Stimulated activated naive CD4-positive, alpha-beta T cell treated with Interleukin-2 at 50 U/mL for 16 hours (primary cell): ENCODE measurements around the gene PPFIA1.

ENCODE experiments used
- DNase-seq: peaks from one replicate; lab custom pipeline; 2025; lab: John Stamatoyannopoulos, UW

PPFIA1 gene

DNA sequence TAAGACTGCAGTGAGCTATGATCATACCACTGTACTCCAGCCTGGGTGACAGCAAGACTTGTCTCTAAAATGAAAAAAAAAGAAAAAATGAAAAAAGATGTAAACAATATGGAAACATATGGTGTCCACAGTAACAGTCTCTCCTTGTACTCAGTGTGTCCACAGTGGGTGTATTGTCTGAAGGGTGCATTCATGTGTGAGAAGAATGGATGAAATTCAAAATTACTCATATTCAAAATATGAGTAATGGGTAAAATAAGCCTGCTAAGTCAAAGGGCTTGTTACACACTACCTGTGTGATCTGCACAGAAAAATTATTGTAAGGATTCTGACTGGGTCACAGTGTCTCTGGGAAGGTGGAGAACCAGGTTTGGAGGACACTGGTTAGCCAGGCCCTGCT lies 26.9 kb downstream of the PPFIA1 start:
- no peak for DNase-seq

DNA sequence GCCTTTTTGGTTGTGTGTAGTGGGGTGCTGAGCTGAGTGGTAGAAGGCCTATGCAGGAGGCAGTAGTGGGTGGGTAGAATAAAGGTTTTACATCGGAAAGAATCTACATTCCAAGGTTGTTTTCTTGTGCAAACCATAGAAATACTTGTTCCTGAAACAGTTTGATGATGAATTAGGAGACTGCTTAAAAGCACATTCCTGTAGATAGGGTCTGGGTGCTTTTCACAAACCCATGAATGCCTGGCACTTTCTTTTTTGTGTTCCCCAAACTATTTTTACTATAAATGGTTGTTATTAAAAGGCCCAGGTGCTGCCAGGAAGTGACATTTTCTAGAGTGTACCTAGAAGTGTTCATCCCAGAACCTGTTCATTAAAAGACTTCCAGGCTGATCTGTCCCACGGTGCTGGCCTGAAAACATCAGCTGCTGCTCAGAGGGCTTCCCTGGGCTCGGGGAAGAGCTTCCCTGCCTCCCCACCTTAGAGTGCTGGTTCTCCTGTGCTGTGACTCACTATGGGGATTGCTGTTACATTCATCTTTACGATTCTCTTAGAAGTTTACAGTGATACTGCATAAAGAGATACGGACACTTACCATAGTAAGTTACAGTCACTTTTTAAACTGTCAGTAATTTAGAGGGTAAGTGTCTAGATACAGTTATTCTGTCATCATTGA lies 27.9 kb downstream of the PPFIA1 start:
- DNase-seq: no peak

DNA sequence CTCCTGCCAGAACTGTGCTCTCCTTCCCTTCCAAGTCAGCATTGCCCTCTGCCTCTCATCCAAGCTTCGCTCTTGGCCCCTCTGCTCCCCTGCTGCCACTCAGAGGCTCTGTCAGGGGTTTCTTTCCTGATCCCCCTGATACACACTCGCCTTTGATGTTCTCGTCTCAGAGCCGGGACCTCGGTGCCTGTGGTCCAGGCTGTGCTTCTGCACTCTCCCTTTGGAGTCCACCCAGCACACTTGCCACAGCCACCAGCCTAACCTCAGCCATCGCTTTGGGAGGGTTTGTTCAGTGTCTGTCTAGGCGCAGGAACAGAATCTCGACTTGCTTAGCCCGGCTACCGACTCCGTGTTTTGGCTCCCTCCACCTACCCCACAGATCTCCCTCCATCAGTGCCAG lies 29.1 kb downstream of the PPFIA1 start:
- no peak for DNase-seq

DNA sequence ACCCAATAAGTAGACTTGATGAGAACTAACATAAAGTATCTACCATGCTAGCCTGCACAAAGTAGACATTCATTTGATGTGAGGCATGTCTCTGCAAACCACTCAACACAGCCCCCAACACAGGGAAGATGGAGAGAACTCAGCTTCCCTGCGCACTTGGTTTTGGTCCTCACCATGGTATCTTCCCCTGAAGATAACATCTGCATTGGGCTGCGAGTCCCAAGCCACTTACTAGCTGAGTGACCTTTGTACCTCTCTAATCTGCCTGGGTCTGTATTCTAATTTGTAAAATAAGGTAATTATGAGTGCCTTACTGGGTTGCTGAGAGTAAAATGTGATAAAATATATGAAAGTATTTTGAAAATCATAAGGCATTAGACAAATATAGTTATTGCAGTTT lies 30.7 kb downstream of the PPFIA1 start:
- DNase-seq: no peak

DNA sequence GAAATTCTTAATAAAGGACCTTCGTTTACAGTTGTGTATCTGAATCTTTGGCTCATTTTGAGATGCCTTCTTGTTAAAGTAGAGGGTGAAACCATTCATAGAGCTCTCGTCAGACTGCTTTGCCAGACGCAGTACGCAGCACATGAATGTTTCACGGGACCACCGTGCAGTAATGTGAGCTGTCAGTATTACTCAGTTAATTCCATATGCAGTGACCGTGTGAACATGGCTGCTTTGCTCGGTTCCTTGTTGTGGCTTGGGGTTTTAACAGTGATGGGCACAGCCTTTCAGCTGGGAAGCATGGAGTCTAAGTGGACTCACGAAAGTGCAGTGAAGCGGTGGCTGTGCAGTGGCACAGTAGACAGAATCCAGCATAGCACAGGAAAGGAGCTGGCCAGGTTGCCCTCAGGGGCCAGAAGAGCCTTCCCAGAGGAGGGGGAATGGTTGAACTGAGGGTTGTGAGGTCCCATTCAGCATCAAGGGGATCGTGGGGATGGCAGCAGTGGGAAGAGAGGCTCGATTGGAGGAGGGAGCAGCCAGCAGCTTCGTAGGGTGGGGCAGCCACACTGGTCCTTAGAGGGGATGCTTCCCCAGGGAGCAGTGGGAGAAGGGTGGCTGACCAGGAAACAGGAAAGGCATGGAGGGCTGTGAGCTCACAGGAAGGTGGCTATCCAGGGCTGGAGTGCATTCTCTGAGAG lies 31.4 kb downstream of the PPFIA1 start:
- DNase-seq: no peak

DNA sequence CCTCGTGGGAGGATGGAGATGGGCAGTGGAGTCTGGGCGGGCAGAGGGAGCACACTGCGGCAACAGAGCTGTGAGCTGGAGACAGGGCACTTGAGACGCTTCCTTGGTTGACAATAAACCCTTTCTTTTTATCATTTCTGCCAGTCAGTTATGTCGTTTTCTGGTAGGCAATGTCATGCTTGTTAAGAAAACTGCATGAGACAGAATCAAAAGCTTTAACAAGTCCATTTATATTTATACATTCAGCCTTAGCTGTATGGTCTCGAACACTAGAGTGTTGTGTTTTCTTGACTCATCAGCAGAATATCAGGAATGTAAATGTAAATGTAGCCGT lies 31.9 kb downstream of the PPFIA1 start:
- no peak for DNase-seq

DNA sequence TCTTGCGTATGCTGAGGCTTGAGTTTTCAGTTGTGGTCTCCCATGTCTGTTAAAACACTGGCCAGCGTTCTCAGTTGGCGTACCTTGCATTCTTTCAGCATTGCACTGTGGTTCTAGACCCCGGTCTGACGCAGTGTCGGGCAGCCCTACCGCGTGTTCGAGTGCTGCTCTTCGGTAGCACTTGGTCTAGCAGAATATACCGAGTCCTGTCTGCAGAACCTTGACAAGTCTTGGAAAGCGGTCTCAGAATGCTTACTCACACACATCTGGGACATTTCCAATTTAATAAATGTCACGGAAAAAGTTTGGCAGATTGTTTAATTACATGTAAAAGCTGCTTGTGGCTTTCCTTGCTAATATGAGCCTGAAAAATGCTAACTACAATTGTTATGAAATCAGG lies 32.6 kb downstream of the PPFIA1 start:
- DNase-seq: no peak

DNA sequence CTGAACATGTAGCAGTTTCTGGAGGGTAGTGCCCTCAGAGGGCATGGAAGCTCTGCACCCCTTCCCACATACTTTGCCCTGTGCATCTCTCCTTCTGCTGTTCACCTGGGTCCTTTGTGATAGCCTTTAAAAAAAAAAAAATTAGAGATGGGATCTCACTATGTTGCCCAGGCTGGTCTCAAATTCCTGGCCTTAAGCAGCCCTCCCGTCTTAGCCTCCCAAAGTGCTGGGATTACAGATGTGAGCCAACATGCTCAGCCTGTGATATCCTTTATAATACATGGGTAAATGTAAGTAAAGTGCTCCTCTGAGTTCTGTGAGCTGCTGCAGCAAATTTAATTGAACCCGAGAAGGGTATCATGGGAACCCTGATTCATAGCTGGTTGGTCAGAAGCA lies 33.7 kb downstream of the PPFIA1 start:
- DNase-seq: no peak

DNA sequence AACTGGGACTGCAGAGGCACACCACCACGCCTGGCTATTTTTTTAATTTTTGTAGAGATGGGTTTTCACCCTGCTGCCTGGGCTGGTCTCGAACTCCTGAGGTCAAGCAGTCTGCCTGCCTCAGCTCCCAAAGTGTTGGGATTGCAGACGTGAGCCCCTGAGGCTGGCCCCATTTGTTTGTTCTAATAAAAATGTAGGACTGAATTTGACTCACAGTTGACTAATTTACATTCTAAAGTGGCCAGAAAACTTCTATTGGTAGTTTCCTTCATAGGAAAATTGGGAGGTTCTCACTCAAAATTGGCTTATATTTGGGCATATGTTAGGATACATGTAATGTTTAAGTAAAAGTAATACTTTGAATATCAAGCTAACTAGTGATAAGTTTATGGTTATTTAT lies 35.0 kb downstream of the PPFIA1 start:
- DNase-seq: no peak

DNA sequence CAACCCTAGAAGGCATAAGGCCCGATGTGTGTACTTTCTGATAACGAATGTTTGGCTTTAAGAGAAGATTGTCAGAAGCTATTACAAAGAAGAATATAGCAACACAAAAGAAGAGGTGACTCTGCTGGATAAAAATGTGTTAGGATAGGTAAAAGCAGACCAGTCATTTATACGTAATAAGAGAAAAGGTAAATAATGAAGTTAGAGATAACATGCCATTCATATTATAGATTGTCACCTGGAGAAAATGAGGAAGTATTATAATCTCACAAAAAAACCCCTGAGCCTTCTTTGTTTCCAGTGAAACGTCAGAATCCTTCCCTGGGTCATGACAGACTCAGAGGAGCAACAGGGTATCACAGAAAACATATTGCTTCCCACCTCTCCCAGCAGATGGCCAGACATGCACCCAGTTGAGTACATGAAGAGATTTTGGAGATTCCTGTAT lies 36.1 kb downstream of the PPFIA1 start:
- no peak for DNase-seq

DNA sequence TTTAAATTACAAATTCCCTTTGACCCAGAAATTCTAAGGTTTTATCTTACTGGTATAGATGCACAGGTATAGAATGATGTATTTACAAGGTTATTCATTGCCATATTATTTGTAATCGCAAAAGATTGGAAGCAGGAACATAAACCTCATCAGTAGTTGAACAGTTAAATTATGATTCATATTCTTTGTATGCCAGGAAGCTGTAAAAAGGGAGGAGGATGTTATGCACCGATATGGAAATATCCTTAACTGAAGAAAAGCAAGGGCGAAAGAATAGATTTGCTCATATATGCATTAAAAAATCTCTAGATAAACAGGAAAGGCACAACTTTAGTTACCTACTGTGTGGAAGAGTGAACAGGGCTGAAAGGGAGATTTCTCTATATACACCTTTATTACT lies 36.7 kb downstream of the PPFIA1 start:
- no peak for DNase-seq

DNA sequence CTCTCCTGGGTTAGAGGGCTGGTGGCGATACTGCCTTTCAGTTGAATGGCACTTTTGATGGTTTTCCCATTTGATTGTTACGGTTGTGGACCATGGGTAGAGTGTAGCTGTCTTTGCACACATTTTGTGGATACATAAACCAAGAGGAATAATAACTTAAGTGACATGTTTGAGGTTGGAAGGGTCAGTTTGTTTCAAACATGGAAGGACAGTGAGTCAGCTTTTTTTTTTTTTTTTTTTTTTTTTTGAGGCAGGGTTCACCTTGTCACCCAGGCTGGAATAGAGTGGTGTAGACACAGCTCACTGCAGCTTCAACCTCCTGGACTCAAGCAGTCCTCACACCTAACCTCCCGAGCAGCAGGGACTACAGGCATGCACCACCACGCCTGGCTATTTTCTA lies 41.1 kb downstream of the PPFIA1 start:
- DNase-seq: no peak

DNA sequence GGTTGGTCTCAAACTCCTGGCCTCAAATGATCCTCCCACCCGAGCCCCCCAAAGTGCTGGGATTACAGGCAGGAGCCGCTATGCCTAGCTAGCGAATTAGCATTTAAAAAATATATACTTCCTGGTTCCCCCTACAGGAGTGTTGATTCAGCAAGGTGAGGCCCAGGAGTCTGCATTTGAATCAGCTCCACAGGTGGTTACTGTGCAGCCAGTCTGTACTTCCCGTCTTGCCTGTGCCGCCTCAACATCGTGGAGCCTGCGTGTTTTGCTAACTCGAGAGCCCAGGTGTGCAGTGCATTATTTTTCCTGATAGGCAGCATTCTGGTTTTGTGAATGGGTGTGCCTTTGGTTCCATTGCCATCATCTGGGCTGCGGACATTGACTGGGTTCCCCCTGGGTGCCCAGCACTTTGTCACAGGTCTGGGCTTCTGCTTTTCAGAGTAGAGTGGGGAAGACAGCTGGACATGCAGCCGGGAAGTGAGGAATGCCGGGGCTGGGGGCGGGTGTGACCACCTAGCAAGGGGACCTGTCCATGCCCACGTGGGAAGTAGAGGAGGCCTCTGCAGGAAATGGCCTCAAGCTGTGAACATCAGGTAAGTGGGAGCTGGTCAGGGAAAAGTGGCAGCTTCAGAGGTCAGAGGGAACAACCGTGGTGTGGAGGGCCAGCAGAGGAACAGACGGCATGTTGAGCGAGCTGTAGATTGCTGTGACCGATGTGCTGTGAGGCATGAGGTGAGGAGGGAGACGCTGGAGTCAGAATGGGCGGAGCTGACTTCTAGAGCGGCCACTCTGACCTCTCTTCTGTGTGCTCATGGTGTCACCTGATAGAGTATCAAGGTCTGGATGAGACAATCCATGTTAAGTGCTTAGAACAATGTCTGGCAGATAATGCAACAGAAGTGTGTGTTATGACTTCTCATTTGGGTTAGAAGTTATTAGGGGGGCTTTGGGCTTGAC lies 42.2 kb downstream of the PPFIA1 start:
- no peak for DNase-seq

DNA sequence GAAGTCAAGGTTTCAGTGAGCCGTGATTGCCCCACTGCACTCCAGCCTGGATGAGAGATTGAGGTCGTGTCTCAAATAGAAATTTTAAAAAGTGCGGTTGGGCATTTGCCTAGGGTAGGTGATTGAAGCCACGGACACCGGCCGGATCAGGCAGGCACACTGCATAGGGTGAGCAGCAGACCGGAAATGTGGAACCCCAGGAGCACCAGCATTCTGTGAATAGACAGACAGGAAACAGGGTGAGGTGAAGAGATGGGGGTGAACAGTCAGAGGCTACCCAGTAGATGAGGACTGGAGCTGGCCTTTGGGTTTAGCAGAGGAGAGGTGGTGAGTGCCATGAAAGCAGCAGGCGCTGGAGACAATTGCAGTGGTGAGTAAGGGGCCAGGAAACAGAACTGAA lies 43.5 kb downstream of the PPFIA1 start:
- DNase-seq: no peak

DNA sequence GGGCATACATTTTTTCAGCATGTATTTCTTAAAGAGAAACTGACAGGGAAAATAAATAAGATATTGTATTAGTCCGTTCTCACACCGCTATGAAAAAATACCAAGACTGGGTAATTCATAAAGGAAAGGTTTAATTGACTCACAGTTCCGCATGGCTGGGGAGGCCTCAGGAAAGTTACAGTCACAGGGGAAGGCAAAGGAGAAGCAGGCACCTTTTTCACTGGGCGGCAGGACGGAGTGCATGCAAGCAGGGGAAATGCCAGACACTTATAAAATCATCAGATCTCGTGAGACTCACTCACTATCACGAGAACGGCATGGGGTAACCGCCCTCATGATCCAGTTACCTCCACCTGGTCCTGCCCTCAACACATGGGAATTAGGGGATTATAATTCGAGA lies 44.2 kb downstream of the PPFIA1 start:
- DNase-seq: no peak

DNA sequence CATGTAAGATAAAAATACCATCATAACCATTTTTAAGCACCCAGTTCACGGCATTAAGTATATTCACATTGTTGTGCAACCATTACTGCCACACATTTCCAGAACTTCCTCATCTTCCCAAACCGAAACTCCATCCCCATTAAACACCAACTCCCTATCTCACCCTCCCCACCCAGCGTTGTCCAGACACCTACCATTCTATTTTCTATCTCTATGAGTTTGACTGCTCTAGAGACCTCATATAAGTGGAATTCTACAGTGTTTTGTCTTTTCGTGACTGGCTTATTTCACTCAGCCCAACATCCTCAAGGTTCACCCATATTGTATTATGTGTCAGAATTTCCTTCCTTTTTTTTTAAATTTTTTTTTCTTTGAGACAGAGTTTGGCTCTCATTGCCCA lies 45.2 kb downstream of the PPFIA1 start:
- no peak for DNase-seq

DNA sequence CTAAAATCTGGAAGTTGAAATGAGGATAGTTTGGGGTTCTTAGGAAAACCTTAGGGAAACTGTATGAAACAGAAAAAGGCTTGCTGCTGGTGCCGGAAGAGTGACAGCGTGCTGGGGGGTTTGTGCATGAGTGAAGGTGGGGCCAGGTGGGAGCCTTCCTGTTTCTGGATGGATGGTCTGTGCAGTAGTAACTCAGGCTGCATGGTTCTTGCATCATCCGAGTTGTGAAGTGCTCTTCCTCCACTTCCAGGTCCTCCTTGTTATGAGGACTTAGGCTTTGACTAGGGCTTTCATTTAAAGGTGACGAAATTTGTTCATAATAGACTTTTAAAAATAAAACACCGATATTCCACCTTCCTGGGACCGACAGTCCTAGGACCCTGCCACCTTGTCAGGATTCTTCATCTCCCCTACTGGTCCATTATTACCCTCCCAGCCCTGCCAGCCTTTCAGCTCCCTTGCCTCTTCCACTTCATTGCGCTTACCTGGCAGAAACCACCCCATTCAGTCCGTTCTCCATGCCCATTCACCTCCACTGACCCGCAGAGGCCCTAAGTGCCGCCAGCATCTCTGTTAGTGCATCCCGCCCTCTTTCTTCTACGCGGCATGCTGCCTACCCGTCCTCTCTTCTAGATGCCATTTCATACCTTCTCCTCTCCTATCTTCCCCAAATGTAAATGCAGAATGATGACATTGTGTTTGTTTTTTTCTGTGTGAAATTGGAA lies 47.3 kb downstream of the PPFIA1 start:
- no peak for DNase-seq

DNA sequence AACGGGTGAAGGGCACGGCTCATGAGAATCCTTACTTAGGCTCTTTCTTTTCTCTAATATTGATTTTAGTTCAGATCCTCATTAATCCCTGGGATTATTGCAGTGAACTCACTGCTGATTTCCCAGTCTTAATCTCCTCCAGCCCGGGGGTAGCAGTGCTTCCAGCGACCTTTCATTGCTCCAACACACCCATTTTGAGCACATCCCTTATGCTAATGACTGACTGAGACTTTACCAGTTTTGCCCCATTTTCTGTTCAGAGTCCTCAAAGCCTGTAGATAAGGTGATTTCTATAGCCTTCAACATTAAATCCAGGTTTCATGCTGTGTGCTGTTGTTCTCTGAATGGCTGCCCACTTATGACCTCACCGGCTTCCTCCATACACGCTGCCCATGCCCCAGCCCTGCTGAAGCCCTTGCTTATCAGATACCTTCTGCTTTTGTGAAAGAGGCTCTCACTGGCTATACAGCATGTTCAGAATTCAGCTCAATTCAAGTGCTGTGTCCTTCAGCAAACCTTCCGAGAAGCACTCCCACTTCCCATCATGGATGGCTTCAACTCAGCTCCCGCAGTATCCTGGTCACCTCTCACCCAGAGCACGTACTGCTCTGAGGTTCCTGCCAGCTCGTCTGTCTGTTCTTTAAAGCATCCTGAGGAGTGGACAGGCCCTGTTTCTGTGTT lies 49.0 kb downstream of the PPFIA1 start:
- no peak for DNase-seq

DNA sequence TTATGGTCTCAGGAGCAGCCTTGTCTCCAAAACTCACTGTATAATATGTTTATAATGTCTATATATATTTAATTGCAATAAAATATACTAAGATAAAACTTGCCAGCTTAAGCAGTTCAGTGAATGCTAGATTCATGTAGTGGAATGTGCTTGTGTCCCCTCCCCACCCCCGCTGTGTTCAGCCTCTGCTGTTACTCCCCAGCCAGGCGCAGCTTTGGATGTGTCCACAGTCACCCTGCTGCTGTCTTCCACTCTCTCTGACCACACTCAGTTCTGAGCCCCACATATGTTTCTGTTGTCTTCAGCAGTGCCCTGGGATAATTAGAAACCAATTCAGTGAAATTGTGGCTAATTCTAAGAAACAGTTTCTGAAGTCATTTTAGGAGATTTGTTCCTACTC lies 52.2 kb downstream of the PPFIA1 start:
- no peak for DNase-seq

DNA sequence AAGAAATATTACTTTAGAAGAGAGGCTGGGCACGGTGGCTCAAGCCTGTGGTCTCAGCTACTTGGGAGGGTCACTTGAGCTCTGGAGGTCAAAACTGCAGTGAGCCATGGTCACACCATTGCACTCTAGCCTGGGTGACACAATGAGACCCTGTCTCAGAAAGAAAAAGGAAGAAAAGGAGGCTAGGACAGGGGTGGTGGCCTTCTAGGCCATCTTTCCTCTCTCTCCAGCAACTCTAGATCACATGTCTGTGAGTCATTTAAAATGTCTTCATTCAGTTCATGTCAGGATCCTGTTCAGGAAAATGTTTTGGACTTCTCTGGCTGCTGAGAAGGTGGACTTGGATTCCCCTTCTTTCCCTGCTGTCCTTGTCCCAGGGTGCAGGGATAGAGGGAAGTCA lies 53.3 kb downstream of the PPFIA1 start:
- no peak for DNase-seq

DNA sequence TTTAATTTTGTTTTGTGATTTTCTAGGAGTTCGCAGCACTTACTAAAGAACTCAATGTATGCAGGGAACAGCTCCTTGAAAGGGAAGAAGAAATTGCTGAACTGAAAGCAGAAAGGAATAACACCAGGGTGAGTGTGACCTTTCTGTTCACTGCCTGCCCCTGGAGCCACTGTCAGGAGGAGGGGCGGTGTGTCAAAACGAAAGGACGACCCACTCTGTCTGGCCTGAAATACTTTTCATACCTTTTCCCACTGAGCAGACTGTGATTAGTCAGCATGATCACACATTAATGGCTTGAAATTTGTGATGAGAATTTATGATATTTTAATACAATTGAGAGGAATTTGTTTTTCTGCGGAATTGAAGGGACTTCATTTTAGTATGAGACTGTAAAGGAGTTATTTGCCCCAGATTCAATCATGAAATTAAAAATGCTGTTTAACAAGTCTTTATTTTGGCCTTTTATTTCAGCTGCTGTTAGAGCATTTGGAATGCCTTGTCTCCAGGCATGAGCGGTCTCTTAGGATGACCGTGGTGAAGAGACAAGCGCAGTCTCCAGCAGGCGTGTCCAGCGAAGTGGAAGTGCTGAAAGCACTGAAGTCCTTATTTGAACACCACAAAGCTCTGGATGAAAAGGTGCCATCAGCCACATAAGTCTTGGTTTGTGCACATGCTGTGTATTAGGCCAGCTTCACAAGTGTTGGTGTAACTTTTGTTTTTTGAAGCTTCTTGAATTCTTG lies 54.1 kb downstream of the PPFIA1 start:
- DNase-seq: no peak
